ENCODE results near the gene BMPR1A.

- no peak for TF ChIP-seq CTCF (IDR thresholded peaks at IDR 0.05)
- no peak for TF ChIP-seq ZNF281 (CRISPR knock-in tag; IDR thresholded peaks at IDR 0.05)
- no peak for TF ChIP-seq E2F1 (CRISPR knock-in tag; IDR thresholded peaks at IDR 0.05)
- no peak for TF ChIP-seq FOXP1 (CRISPR knock-in tag; IDR thresholded peaks at IDR 0.05; ENCODE audit: borderline replicate concordance)
- TF ChIP-seq USF2 (CRISPR knock-in tag; IDR thresholded peaks at IDR 0.05): no peak
- no peak for TF ChIP-seq SOX15 (CRISPR knock-in tag; IDR thresholded peaks at IDR 0.05)
- no peak for TF ChIP-seq JUN (CRISPR knock-in tag; IDR thresholded peaks at IDR 0.05)
- TF ChIP-seq TEAD4 (CRISPR knock-in tag; IDR thresholded peaks at IDR 0.05): no peak
- no peak for TF ChIP-seq CBFB (CRISPR knock-in tag; IDR thresholded peaks at IDR 0.05; ENCODE audit: low read depth)
- TF ChIP-seq CREM (CRISPR knock-in tag; IDR thresholded peaks at IDR 0.05): no peak
- TF ChIP-seq ZSCAN18 (CRISPR knock-in tag; IDR thresholded peaks at IDR 0.05): no peak
- TF ChIP-seq ESRRA (CRISPR knock-in tag; IDR thresholded peaks at IDR 0.05; ENCODE audit: borderline replicate concordance): no peak
- TF ChIP-seq MLX (CRISPR knock-in tag; IDR thresholded peaks at IDR 0.05): no peak
Observed at GRCh38 chr10:86972613-86973380, 216.4 kb downstream of the BMPR1A start.
